ENCODE data around the gene GPR39. TPM values are rescaled to one million over a fixed set of nuclear protein-coding genes. Genes with fewer than 3 reads are reported as not detected.

Gene GPR39
- total RNA-seq, 1 donor from 2014 or later, result 1.0 TPM

- peaks cover 1% of the 10 kb centered on the region for H3K4me1 Mint-ChIP-seq (ENCODE audit: low read depth, unreplicated experiment)
- no peak overlapping the region for H3K4me3 Mint-ChIP-seq (ENCODE audit: unreplicated experiment)
- TF ChIP-seq CTCF (IDR thresholded peaks at IDR 0.05; ENCODE audit: partially characterized antibody, unreplicated experiment), result peak; percentile 56
- no peaks in the 10 kb centered on the region for H3K36me3 Mint-ChIP-seq (ENCODE audit: unreplicated experiment)
- no peaks in the 10 kb centered on the region for H3K9me3 Mint-ChIP-seq (ENCODE audit: unreplicated experiment)
- no peaks in the 10 kb centered on the region for H3K27me3 Mint-ChIP-seq (ENCODE audit: unreplicated experiment)
- no peak for DNase-seq
- no peak overlapping the region for H3K27ac Mint-ChIP-seq (ENCODE audit: unreplicated experiment)
Observed at GRCh38 chr2:132651115-132652045, 234.8 kb downstream of the GPR39 start.

GRCh38 chr2:132652474-132652873 is 235.9 kb downstream of the GPR39 start:
- no peaks in the 10 kb centered on the region for H3K27me3 Mint-ChIP-seq (ENCODE audit: unreplicated experiment)
- peaks cover under 1% of the 10 kb centered on the region for H3K9me3 Mint-ChIP-seq (ENCODE audit: unreplicated experiment)
- DNase-seq, result no peak
- no peak overlapping the region for H3K27ac Mint-ChIP-seq (ENCODE audit: unreplicated experiment)
- H3K4me1 Mint-ChIP-seq (ENCODE audit: low read depth, unreplicated experiment), result peaks cover 1% of the 10 kb centered on the region
- no peaks in the 10 kb centered on the region for H3K36me3 Mint-ChIP-seq (ENCODE audit: unreplicated experiment)
- H3K4me3 Mint-ChIP-seq (ENCODE audit: unreplicated experiment), result no peak overlapping the region
- no peak for TF ChIP-seq CTCF (IDR thresholded peaks at IDR 0.05; ENCODE audit: partially characterized antibody, unreplicated experiment)

- no peaks in the 10 kb centered on the region for H3K36me3 Mint-ChIP-seq (ENCODE audit: unreplicated experiment)
- no peak for DNase-seq
- no peaks in the 10 kb centered on the region for H3K27me3 Mint-ChIP-seq (ENCODE audit: unreplicated experiment)
- no peak for TF ChIP-seq CTCF (IDR thresholded peaks at IDR 0.05; ENCODE audit: partially characterized antibody, unreplicated experiment)
- peaks cover 3% of the 10 kb centered on the region for H3K9me3 Mint-ChIP-seq (ENCODE audit: unreplicated experiment)
- no peak overlapping the region for H3K4me3 Mint-ChIP-seq (ENCODE audit: unreplicated experiment)
- H3K27ac Mint-ChIP-seq (ENCODE audit: unreplicated experiment), result no peak overlapping the region
- H3K4me1 Mint-ChIP-seq (ENCODE audit: low read depth, unreplicated experiment), result peaks cover 1% of the 10 kb centered on the region
Observed at GRCh38 chr2:132654335-132654734, 237.7 kb downstream of the GPR39 start.

GRCh38 chr2:132654968-132655367 is 238.4 kb downstream of the GPR39 start:
- H3K27me3 Mint-ChIP-seq (ENCODE audit: unreplicated experiment), result no peaks in the 10 kb centered on the region
- DNase-seq, result no peak
- no peak overlapping the region for H3K27ac Mint-ChIP-seq (ENCODE audit: unreplicated experiment)
- peaks cover 3% of the 10 kb centered on the region for H3K9me3 Mint-ChIP-seq (ENCODE audit: unreplicated experiment)
- no peak overlapping the region for H3K4me3 Mint-ChIP-seq (ENCODE audit: unreplicated experiment)
- no peaks in the 10 kb centered on the region for H3K36me3 Mint-ChIP-seq (ENCODE audit: unreplicated experiment)
- no peak for TF ChIP-seq CTCF (IDR thresholded peaks at IDR 0.05; ENCODE audit: partially characterized antibody, unreplicated experiment)
- peaks cover 1% of the 10 kb centered on the region for H3K4me1 Mint-ChIP-seq (ENCODE audit: low read depth, unreplicated experiment)
